HEK293 (cell line): ENCODE data around the gene CNOT6L.
"Not testable (repeated sequence)": the region's sequence is repeated elsewhere in the genome, so short reads cannot be mapped to it uniquely, and the experiment has no call there.

ENCODE experiments used
- CTCF ChIA-PET: fragments of 350-600 bp; formaldehyde crosslinking; extraction: SDS; loops from one replicate; lab custom pipeline; 2021; ENCODE audit warnings: antibody characterized with exemption; lab: Yijun Ruan, JAX
- POLR2A ChIA-PET: fragments of 300-600 bp; formaldehyde crosslinking; extraction: SDS; loops from one replicate; lab custom pipeline; 2020; ENCODE audit warnings: antibody characterized with exemption, inconsistent platforms; lab: Yijun Ruan, JAX
- H3K27ac ChIP-seq: fragments of 200-500 bp; sonication (Bioruptor generic); 2 replicates; pipeline ENCODE4 v1.5.1; 2014; ENCODE audit warnings: low read depth, low read length, control low read depth, inconsistent platforms; ENCODE audit errors: extremely low read depth
- H3K36me3 ChIP-seq, 2 experiments: fragments of 200-500 bp in 1 of 2; sonication (Bioruptor generic) in 1 of 2; 1 replicate in 1 of 2; 2 replicates in 1 of 2; pipeline ENCODE4 v1.5.1; 2014 to 2017; ENCODE audit warnings: inconsistent platforms in 2 of 2, low read length in 2 of 2; ENCODE audit not compliant: control insufficient read depth in 2 of 2, insufficient read depth in 1 of 2
- H3K4me1 ChIP-seq: fragments of 200-500 bp; sonication (Bioruptor generic); 2 replicates; pipeline ENCODE4 v1.5.1; 2014; ENCODE audit warnings: mild to moderate bottlenecking, low read length, inconsistent platforms; ENCODE audit not compliant: control insufficient read depth, insufficient read depth
- H3K4me3 ChIP-seq: 2 replicates; pipeline ENCODE4 v1.5.1; 2011; ENCODE audit warnings: low read depth, mild to moderate bottlenecking, control low read depth, low read length, moderate library complexity
- H3K9me3 ChIP-seq: fragments of 200-500 bp; sonication (Bioruptor generic); 2 replicates; pipeline ENCODE4 v1.5.1; 2014; ENCODE audit warnings: low read depth, low read length, inconsistent platforms; ENCODE audit not compliant: control insufficient read depth, insufficient read depth
- AEBP2 ChIP-seq: fragments of 450-650 bp; formaldehyde crosslinking; IDR thresholded peaks from 2 replicates; pipeline ENCODE4 v1.5.1; 2016; ENCODE audit warnings: missing biosample characterization, missing genetic modification characterization, borderline replicate concordance
- ATF2 ChIP-seq: fragments of 450-650 bp; formaldehyde crosslinking; IDR thresholded peaks from 2 replicates; pipeline ENCODE4 v1.5.1; 2016; ENCODE audit warnings: missing biosample characterization, missing genetic modification characterization, low read depth
- ZNF10 ChIP-seq: fragments of 450-650 bp; formaldehyde crosslinking; IDR thresholded peaks from 2 replicates; pipeline ENCODE4 v1.5.1; 2017; ENCODE audit warnings: missing biosample characterization, missing genetic modification characterization
- ZNF133 ChIP-seq: fragments of 450-650 bp; formaldehyde crosslinking; IDR thresholded peaks from 2 replicates; pipeline ENCODE4 v1.5.1; 2016; ENCODE audit warnings: missing biosample characterization, missing genetic modification characterization
- ZNF157 ChIP-seq: fragments of 450-650 bp; formaldehyde crosslinking; IDR thresholded peaks from 2 replicates; pipeline ENCODE4 v1.5.1; 2016; ENCODE audit warnings: missing biosample characterization, missing genetic modification characterization
- ZNF223 ChIP-seq: fragments of 450-650 bp; formaldehyde crosslinking; IDR thresholded peaks from 2 replicates; pipeline ENCODE4 v1.5.1; 2016; ENCODE audit warnings: missing biosample characterization, missing genetic modification characterization
- ZNF23 ChIP-seq: fragments of 450-650 bp; formaldehyde crosslinking; IDR thresholded peaks from 2 replicates; pipeline ENCODE4 v1.5.1; 2016; ENCODE audit warnings: missing biosample characterization, missing genetic modification characterization, borderline replicate concordance
- ZNF239 ChIP-seq: fragments of 450-650 bp; formaldehyde crosslinking; IDR thresholded peaks from 2 replicates; pipeline ENCODE4 v1.5.1; 2016; ENCODE audit warnings: missing biosample characterization, missing genetic modification characterization
- ZNF248 ChIP-seq: fragments of 450-650 bp; formaldehyde crosslinking; IDR thresholded peaks from 2 replicates; pipeline ENCODE4 v1.5.1; 2017; ENCODE audit warnings: missing biosample characterization, missing genetic modification characterization
- ZNF274 ChIP-seq, 2 experiments: fragments of 200-500 bp in 1 of 2; fragments of 450-650 bp in 1 of 2; sonication (Bioruptor generic) in 1 of 2; formaldehyde crosslinking in 1 of 2; IDR thresholded peaks; 2 replicates each; pipeline versions ENCODE4 v1.5.1 to v1.6.1; 2014 to 2016; ENCODE audit warnings: borderline replicate concordance in 1 of 2, inconsistent platforms in 1 of 2, low read length in 1 of 2, missing biosample characterization in 1 of 2, missing genetic modification characterization in 1 of 2
- ZNF311 ChIP-seq: fragments of 450-650 bp; formaldehyde crosslinking; IDR thresholded peaks from 2 replicates; pipeline ENCODE4 v1.5.1; 2017; ENCODE audit warnings: missing biosample characterization, missing genetic modification characterization, borderline replicate concordance
- ZNF341 ChIP-seq: fragments of 450-650 bp; formaldehyde crosslinking; IDR thresholded peaks from 2 replicates; pipeline ENCODE4; 2016; ENCODE audit warnings: low read depth, missing biosample characterization, missing genetic modification characterization
- ZNF416 ChIP-seq: fragments of 450-650 bp; formaldehyde crosslinking; IDR thresholded peaks from 2 replicates; pipeline ENCODE4 v1.5.1; 2016; ENCODE audit warnings: missing biosample characterization, missing genetic modification characterization
- ZNF501 ChIP-seq: fragments of 450-650 bp; formaldehyde crosslinking; IDR thresholded peaks from 2 replicates; pipeline ENCODE4 v1.5.1; 2016; ENCODE audit warnings: missing biosample characterization, missing genetic modification characterization
- ZNF629 ChIP-seq: fragments of 450-650 bp; formaldehyde crosslinking; IDR thresholded peaks from 2 replicates; pipeline ENCODE4 v1.5.1; 2017; ENCODE audit warnings: missing biosample characterization, missing genetic modification characterization
- ZNF660 ChIP-seq: fragments of 450-650 bp; IDR thresholded peaks from 2 replicates; pipeline ENCODE4 v1.5.1; 2018; ENCODE audit warnings: missing biosample characterization, mild to moderate bottlenecking, missing genetic modification characterization
- ZNF704 ChIP-seq: fragments of 450-650 bp; formaldehyde crosslinking; IDR thresholded peaks from 2 replicates; pipeline ENCODE4 v1.5.1; 2016; ENCODE audit warnings: missing biosample characterization, missing genetic modification characterization

The CNOT6L gene

GRCh38 chr4:77728420-77728819 is 90.7 kb downstream of the CNOT6L start:
- Histone ChIP-seq H3K36me3 (peaks cover 0 to 44% of the 10 kb centered on the region in 2 experiments; a peak in 2 of 3 replicates), H3K9me3 (no peaks in the 10 kb centered on the region), H3K27ac (no peak overlapping the region), H3K4me1 (no peaks in the 10 kb centered on the region), H3K4me3 (no peak overlapping the region)
- TF ChIP-seq ZNF133 (tag by site-specific recombination), result no peak
- no peak for TF ChIP-seq ZNF248 (tag by site-specific recombination)
- TF ChIP-seq ZNF23, result no peak
- ChIA-PET CTCF (interaction anchor here (0.6 to 0.7 kb wide), 2 partner anchors 15 to 109 kb away, joined by 3 to 5 read pairs; no protein-coding TSS in a partner anchor), POLR2A (no interaction called here)

GRCh38 chr4:77721073-77721472 is 98.1 kb downstream of the CNOT6L start:
- Histone ChIP-seq H3K27ac (no peak overlapping the region), H3K4me3 (no peak overlapping the region), H3K4me1 (no peaks in the 10 kb centered on the region), H3K36me3 (peaks cover 0 to 17% of the 10 kb centered on the region in 2 experiments; a peak in 2 of 3 replicates), H3K9me3 (no peaks in the 10 kb centered on the region)
- ChIA-PET CTCF (no interaction called here), POLR2A (no interaction called here)
- TF ChIP-seq ZNF501 (tag by site-specific recombination), result no peak
- TF ChIP-seq ZNF223, result no peak
- TF ChIP-seq AEBP2 (tag by site-specific recombination), result no peak
- TF ChIP-seq ZNF311 (tag by site-specific recombination), result no peak
- no peak for TF ChIP-seq ZNF239 (tag by site-specific recombination)
- TF ChIP-seq ZNF416 (tag by site-specific recombination), result no peak
- TF ChIP-seq ZNF704 (tag by site-specific recombination), result no peak
- TF ChIP-seq ZNF341 (tag by site-specific recombination), result no peak
- TF ChIP-seq ZNF10 (tag by site-specific recombination), result no peak
- no peak for TF ChIP-seq ZNF157 (tag by site-specific recombination)
- TF ChIP-seq ZNF660 (tag by site-specific recombination), result no peak
- no peak for TF ChIP-seq ZNF274 (IDR thresholded peaks at IDR 0.05; ENCODE audit: low read length)
- no peak for TF ChIP-seq ZNF274 (tag by site-specific recombination; IDR thresholded peaks at IDR 0.05; ENCODE audit: borderline replicate concordance)
- TF ChIP-seq, all 188 proteins: peak for 0

GRCh38 chr4:77718500-77718899 is 100.7 kb downstream of the CNOT6L start:
- H3K4me1 ChIP-seq, H3K9me3 ChIP-seq, H3K4me3 ChIP-seq, H3K36me3 ChIP-seq, POLR2A ChIA-PET, CTCF ChIA-PET, H3K27ac ChIP-seq: not testable (repeated sequence)
- TF ChIP-seq ATF2 (peak; percentile 51; the same call in 1 of the 2 replicates), ZNF629 (tag by site-specific recombination) (peak; percentile 56; the same call in 1 of the 2 replicates)
